Keratinocyte (primary cell): ENCODE measurements around the gene KIRREL2. TPM values are rescaled to one million over a fixed set of nuclear protein-coding genes. Genes with fewer than 3 reads are reported as not detected.

Experiments used
- DNase-seq: peaks from one replicate; pipeline ENCODE4 v3.0.0-alpha.2; 2011; ENCODE audit warnings: low read depth, missing footprints, low spot score
- FAIRE-seq: peaks from 2 replicates; lab custom pipeline; 2011; peaks lifted over from hg19 to GRCh38; lab: Jason Lieb, UNC
- H2AFZ ChIP-seq: 2 replicates; pipeline ENCODE4 v1.6.0; 2012; ENCODE audit warnings: low read length, control low read depth, inconsistent platforms; ENCODE audit not compliant: control insufficient read depth
- H3K27ac ChIP-seq: 2 replicates; pipeline ENCODE4 v1.5.1; 2011; ENCODE audit warnings: low read length; ENCODE audit not compliant: control insufficient read depth, insufficient read depth
- H3K27me3 ChIP-seq: 3 replicates; pipeline ENCODE4 v1.6.0; 2011; ENCODE audit warnings: low read length; ENCODE audit not compliant: control insufficient read depth, insufficient read depth; ENCODE audit errors: extremely low read depth
- H3K36me3 ChIP-seq, 2 experiments: 2 replicates in 1 of 2; 3 replicates in 1 of 2; pipeline ENCODE4 v1.5.1; 2011; ENCODE audit warnings: low read length in 2 of 2, mild to moderate bottlenecking in 1 of 2; ENCODE audit not compliant: control insufficient read depth in 2 of 2, insufficient read depth in 2 of 2; ENCODE audit errors: extremely low read depth in 1 of 2
- H3K4me1 ChIP-seq: 3 replicates; pipeline ENCODE4 v1.5.1; 2011; ENCODE audit warnings: low read length; ENCODE audit not compliant: control insufficient read depth, insufficient read depth; ENCODE audit errors: extremely low read depth
- H3K4me2 ChIP-seq: 3 replicates; pipeline ENCODE4 v1.6.0; 2011; ENCODE audit warnings: low read depth, low read length; ENCODE audit not compliant: control insufficient read depth, insufficient read depth; ENCODE audit errors: extremely low read depth
- H3K4me3 ChIP-seq, 3 experiments: fragments of 200-600 bp in 1 of 3; sonication (generic) in 1 of 3; 2 replicates in 2 of 3; 3 replicates in 1 of 3; pipeline ENCODE4 v1.5.1; 2011 to 2016; ENCODE audit warnings: low read length in 3 of 3, mild to moderate bottlenecking in 3 of 3, control low read depth in 2 of 3, inconsistent platforms in 1 of 3, low read depth in 1 of 3, mixed read lengths in 1 of 3, mixed run types in 1 of 3, moderate library complexity in 1 of 3; ENCODE audit not compliant: control insufficient read depth in 2 of 3, insufficient read depth in 2 of 3; ENCODE audit errors: extremely low read depth in 1 of 3
- H3K79me2 ChIP-seq: 2 replicates; pipeline ENCODE4 v1.6.0; 2012; ENCODE audit warnings: low read length; ENCODE audit not compliant: control insufficient read depth, insufficient read depth
- H3K9ac ChIP-seq: 3 replicates; pipeline ENCODE4 v1.6.0; 2011; ENCODE audit warnings: low read length; ENCODE audit not compliant: control insufficient read depth, insufficient read depth; ENCODE audit errors: extremely low read depth
- H3K9me1 ChIP-seq: 3 replicates; pipeline ENCODE4 v1.6.0; 2011; ENCODE audit warnings: low read length; ENCODE audit not compliant: control insufficient read depth, insufficient read depth; ENCODE audit errors: extremely low read depth
- H3K9me3 ChIP-seq: 2 replicates; pipeline ENCODE4 v1.5.1; 2012; ENCODE audit warnings: low read depth, low read length; ENCODE audit not compliant: control insufficient read depth
- H4K20me1 ChIP-seq: 3 replicates; pipeline ENCODE4 v1.6.0; 2011; ENCODE audit warnings: low read length; ENCODE audit not compliant: control insufficient read depth, insufficient read depth; ENCODE audit errors: extremely low read depth
- CTCF ChIP-seq, 3 experiments: IDR thresholded peaks in 1 of 3; conservative IDR thresholded peaks in 1 of 3; optimal IDR thresholded peaks in 1 of 3; 2 replicates in 2 of 3; 3 replicates in 1 of 3; pipeline versions ENCODE3 to v1.5.1; 2011; ENCODE audit warnings: low read length in 3 of 3, mild to moderate bottlenecking in 3 of 3, moderate library complexity in 2 of 3, control low read depth in 1 of 3, inconsistent platforms in 1 of 3; ENCODE audit not compliant: insufficient read depth in 2 of 3; ENCODE audit errors: extremely low read depth in 1 of 3
- EZH2 ChIP-seq: IDR thresholded peaks from one replicate; pipeline ENCODE4 v1.6.1; 2012; ENCODE audit warnings: inconsistent platforms, mild to moderate bottlenecking, low read length, moderate library complexity
- dilution Hi-C: fragments of 300-500 bp; cut with MboI; formaldehyde crosslinking; loops from one replicate; pipeline ENCODE4 v1.7.0; 2020; ENCODE audit warnings: low sequenced_read_pairs; ENCODE audit not compliant: extremely low pct_ligation_motif_present
- polyA plus RNA-seq, 5 experiments: library from polyadenylated mRNA; depleted of rRNA in 3 of 5; stranded (reverse) in 3 of 5; stranded (forward) in 1 of 5; unstranded in 1 of 5; fragments of >200 nt; gene quantifications; 1 replicate in 1 of 5; 2 replicates in 3 of 5; 3 replicates in 1 of 5; pipeline versions ENCODE4 v1.2.1 to v1.2.3, GENCODE V29; 2011 to 2012; ENCODE audit warnings: missing spikeins in 2 of 5, low read depth in 1 of 5, low replicate concordance in 1 of 5

The KIRREL2 gene
- polyA plus RNA-seq, 1 donor (not counting 4 experiments of a cell fraction or from before 2014, with no cell fraction given): not detected

- Histone ChIP-seq H2AFZ (no peak overlapping the region), H3K9me3 (no peaks in the 10 kb centered on the region), H4K20me1 (no peaks in the 10 kb centered on the region), H3K36me3 (no peaks in the 10 kb centered on the region), H3K9me1 (no peaks in the 10 kb centered on the region), H3K27ac (no peak overlapping the region), H3K27me3 (no peaks in the 10 kb centered on the region), H3K79me2 (no peaks in the 10 kb centered on the region), H3K4me2 (no peak overlapping the region), H3K4me1 (no peaks in the 10 kb centered on the region), H3K9ac (no peak overlapping the region), H3K4me3 (no peak overlapping the region)
- FAIRE-seq: no peak
- DNase-seq: no peak
- dilution Hi-C loops: no loop called here
- TF ChIP-seq EZH2 (no peak), CTCF (optimal IDR thresholded peaks at IDR 0.05 in 1 of 3, IDR thresholded peaks at IDR 0.05 in 1 of 3, conservative IDR thresholded peaks at IDR 0.05 in 1 of 3; ENCODE audit: extremely low read depth in 1 of 3, insufficient read depth in 2 of 3, low read length in 3 of 3) (no peak)
Measured at GRCh38 chr19:35911790-35912189, 55.1 kb downstream of the KIRREL2 start.

- H3K4me3 ChIP-seq: no peak overlapping the region
- H4K20me1 ChIP-seq: no peaks in the 10 kb centered on the region
- no peaks in the 10 kb centered on the region for H3K9me1 ChIP-seq
- DNase-seq (no peak), FAIRE-seq (no peak)
- H3K4me1 ChIP-seq: no peaks in the 10 kb centered on the region
- no peak overlapping the region for H3K9ac ChIP-seq
- H3K4me2 ChIP-seq: no peak overlapping the region
- no peaks in the 10 kb centered on the region for H3K79me2 ChIP-seq
- TF ChIP-seq CTCF (optimal IDR thresholded peaks at IDR 0.05 in 1 of 3, IDR thresholded peaks at IDR 0.05 in 1 of 3, conservative IDR thresholded peaks at IDR 0.05 in 1 of 3; ENCODE audit: extremely low read depth in 1 of 3, insufficient read depth in 2 of 3, low read length in 3 of 3): no peak
- TF ChIP-seq EZH2: no peak
- no peak overlapping the region for H3K27ac ChIP-seq
- H3K9me3 ChIP-seq: no peaks in the 10 kb centered on the region
- H3K36me3 ChIP-seq: no peaks in the 10 kb centered on the region
- no peaks in the 10 kb centered on the region for H3K27me3 ChIP-seq
- dilution Hi-C loops: no loop called here
- H2AFZ ChIP-seq: no peak overlapping the region
Measured at GRCh38 chr19:35913589-35913988, 56.9 kb downstream of the KIRREL2 start.
